ENCODE data around the gene MRPL12. TPM values are rescaled to one million over a fixed set of nuclear protein-coding genes. Genes with fewer than 3 reads are reported as not detected.

Gene MRPL12
- total and polyA plus RNA-seq, 2 of the 13 experiments (the other 11 are each of a cell fraction or from before 2014, with no cell fraction given): 39.1 to 94.1 TPM

- TF ChIP-seq GMEB1 (CRISPR knock-in tag; IDR thresholded peaks at IDR 0.05; ENCODE audit: borderline replicate concordance) (peak; percentile 90), NR1H2 (CRISPR knock-in tag; IDR thresholded peaks at IDR 0.05; ENCODE audit: borderline replicate concordance, low read depth) (no peak; the same call in 1 of the 2 replicates), KDM1A (CRISPR knock-in tag; IDR thresholded peaks at IDR 0.05) (no peak), AFF4 (CRISPR knock-in tag; IDR thresholded peaks at IDR 0.05) (peak; percentile 56; the same call in 1 of the 2 replicates), ZXDC (CRISPR knock-in tag; IDR thresholded peaks at IDR 0.05) (0 out of 2 replicates have a peak, but pooled peaks have one; percentile 2), ZNF318 (CRISPR knock-in tag; IDR thresholded peaks at IDR 0.05) (peak; percentile 90; the same call in 1 of the 2 replicates), MXD3 (CRISPR knock-in tag; IDR thresholded peaks at IDR 0.05) (peak; percentile 37; the same call in 1 of the 2 replicates), RBM22 (optimal IDR thresholded peaks at IDR 0.05; ENCODE audit: low read length) (no peak), MTF1 (CRISPR knock-in tag; IDR thresholded peaks at IDR 0.05) (no peak), SATB2 (CRISPR knock-in tag; IDR thresholded peaks at IDR 0.05) (0 out of 2 replicates have a peak, but pooled peaks have one; percentile 38)
These were observed 10.6 kb downstream of the MRPL12 start (continued) for GRCh38 chr17:81713556-81714411.

Data from HepG2 (cell line).